Stimulated activated effector memory CD8-positive, alpha-beta T cell treated with anti-CD3 and anti-CD28 coated beads, Interleukin-12 subunit alpha, Interleukin-12 subunit beta, amount 100 ng/mL, for 72 hours (primary cell): ENCODE measurements around the gene GSDME.
A peak's percentile ranks its signal among the peaks of the same experiment; 100 is the strongest.
"Not testable (repeated sequence)": the region's sequence is repeated elsewhere in the genome, so short reads cannot be mapped to it uniquely, and the experiment has no call there.

Source experiments
- ATAC-seq: fragments of 150-1000 bp; cut with Tn5 transposase; 2 replicates; pipeline ENCODE4 v1.10.0; 2021
- DNase-seq, 2 donors: peaks; one replicate each; pipeline ENCODE4 v3.0.0; 2021 to 2022; ENCODE audit warnings: low spot score in 2 of 2
- H3K27ac Mint-ChIP-seq: one replicate; pipeline ENCODE4 v1.8.0; 2022; ENCODE audit warnings: mild to moderate bottlenecking, mixed read lengths
- H3K36me3 Mint-ChIP-seq: one replicate; pipeline ENCODE4 v1.8.0; 2022; ENCODE audit warnings: mild to moderate bottlenecking, mixed read lengths
- H3K4me1 Mint-ChIP-seq: one replicate; pipeline ENCODE4 v1.8.0; 2022; ENCODE audit warnings: mixed read lengths
- H3K4me3 Mint-ChIP-seq: one replicate; pipeline ENCODE4 v1.8.0; 2022; ENCODE audit warnings: mild to moderate bottlenecking, mixed read lengths
- H3K9me3 Mint-ChIP-seq: one replicate; pipeline ENCODE4 v1.8.0; 2022; ENCODE audit warnings: mixed read lengths

The GSDME gene

GRCh38 chr7:24737281-24737680 is 20.0 kb downstream of the GSDME start:
- no peaks in the 10 kb centered on the region for H3K4me1 Mint-ChIP-seq
- peaks cover 2% of the 10 kb centered on the region for H3K9me3 Mint-ChIP-seq
- ATAC-seq (no peak), DNase-seq (no peak)
- H3K27ac Mint-ChIP-seq: no peak overlapping the region
- no peaks in the 10 kb centered on the region for H3K36me3 Mint-ChIP-seq
- no peak overlapping the region for H3K4me3 Mint-ChIP-seq

DNA sequence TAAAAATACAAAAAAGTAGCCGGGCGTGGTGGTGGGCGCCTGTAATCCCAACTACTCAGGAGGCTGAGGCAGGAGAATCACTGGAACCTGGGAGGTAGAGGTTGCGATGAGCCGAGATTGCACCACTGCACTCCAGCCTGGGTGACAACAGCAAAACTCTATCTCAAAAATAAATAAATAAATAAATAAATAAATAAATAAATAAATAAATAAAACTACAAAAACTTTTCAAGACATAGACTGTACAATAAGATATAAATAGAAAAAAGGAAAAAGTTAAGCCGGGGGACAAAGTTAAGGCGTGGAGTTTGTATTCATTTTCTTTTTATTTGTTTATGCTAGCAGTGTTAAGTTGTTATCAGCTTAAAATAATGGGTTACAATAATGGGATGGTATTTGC is 21.7 kb downstream of the GSDME start:
- not testable (repeated sequence) for H3K36me3 Mint-ChIP-seq

DNA sequence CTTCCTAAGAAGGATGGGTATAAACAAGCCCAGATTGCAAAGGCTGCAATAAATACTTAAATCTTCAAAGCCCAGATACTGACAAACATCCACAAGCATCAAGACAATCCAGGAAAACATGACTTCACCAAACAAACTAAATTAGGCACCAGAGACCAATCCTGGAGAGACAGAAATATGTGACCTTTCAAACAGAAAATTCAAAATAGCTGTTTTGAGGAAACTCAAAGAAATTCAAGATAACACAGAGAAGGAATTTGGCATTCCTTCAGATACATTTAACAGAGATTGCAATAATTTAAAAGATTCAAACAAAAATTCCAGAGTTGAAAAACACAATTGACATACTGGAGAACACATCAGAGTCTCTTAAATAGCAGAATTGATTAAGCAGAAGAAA is 23.0 kb downstream of the GSDME start:
- Mint-ChIP-seq H3K27ac (no peak overlapping the region), H3K4me3 (no peak overlapping the region), H3K9me3 (peaks cover 2% of the 10 kb centered on the region), H3K4me1 (peaks cover 2% of the 10 kb centered on the region), H3K36me3 (no peaks in the 10 kb centered on the region)
- no peak for DNase-seq
- no peak for ATAC-seq

More for the DNA sequence above, 21.7 kb downstream of the GSDME start:
- not testable (repeated sequence) for H3K4me3 Mint-ChIP-seq, ATAC-seq, DNase-seq, H3K9me3 Mint-ChIP-seq, H3K27ac Mint-ChIP-seq, H3K4me1 Mint-ChIP-seq

DNA sequence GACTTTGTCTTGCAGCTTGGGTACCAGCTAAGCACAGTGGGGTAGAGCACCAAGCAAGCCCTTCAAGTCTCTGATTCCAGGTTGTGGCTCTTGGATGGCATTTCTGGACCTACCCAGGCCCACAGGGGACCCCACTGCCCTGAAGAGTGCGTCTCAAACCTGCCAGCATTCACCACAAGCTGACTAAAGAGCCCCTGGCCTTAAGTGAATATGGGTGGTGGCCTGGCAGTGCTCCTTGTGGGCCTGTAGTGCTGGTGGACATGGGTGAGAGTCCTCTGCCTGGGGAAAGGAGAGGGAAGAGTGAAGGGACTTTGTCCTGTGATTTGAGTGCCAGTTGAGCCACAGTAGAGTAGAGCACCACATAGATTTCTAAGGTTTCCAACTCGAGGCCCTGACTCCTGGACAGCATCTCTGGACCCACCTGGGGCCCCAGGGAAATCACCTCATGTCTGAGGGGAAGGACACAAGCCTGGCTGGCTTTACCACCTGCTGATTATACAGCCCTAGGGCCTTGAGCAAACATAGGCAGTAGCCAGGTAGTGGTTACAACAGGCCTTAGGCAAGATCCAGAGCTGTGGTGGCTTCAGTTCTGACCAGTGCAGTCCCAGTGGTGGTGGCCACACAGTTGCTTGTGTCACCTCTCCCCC is 23.7 kb downstream of the GSDME start:
- H3K4me3 Mint-ChIP-seq: no peak overlapping the region

DNA sequence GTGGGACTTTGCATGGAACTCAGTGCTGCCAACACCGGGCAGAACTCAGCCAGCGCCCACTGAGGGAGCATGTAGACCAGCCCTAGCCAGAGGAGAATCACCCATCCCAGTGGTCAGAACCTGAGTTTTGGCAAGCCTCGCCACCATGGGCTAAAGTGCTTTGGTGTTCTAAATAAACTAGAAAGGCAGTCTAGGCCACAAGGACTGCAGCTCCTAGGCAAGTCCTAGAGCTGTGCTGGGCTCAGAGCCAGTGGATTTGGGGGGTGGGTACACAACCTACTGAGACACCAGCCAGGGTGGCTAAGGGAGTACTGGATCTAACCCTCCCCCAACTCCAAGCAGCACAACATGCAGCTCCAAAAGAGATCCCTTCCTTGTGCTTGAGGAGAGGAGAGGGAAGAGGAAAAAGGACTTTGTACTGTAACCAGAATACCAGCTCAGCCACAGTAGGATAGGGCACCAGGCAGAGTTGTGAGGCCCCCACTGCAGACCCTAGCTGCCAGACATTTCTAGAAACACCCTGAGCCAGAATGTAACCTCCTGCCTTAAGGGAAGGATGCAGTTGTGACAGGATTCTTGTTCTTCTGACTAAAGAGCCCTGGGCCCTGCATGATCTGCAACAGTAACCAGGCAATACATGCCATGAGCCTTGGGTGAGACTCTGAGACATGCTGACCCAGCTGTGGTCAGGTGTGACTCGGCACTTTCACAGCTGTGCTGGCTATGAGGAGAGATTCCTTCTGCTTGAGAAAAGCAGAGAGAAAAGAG is 24.4 kb downstream of the GSDME start:
- no peaks in the 10 kb centered on the region for H3K36me3 Mint-ChIP-seq
- ATAC-seq (peak; percentile 74), DNase-seq (no peak)
- H3K4me3 Mint-ChIP-seq: no peak overlapping the region
- peaks cover 14% of the 10 kb centered on the region for H3K4me1 Mint-ChIP-seq
- no peaks in the 10 kb centered on the region for H3K9me3 Mint-ChIP-seq
- H3K27ac Mint-ChIP-seq: no peak overlapping the region

More for the DNA sequence above, 23.7 kb downstream of the GSDME start:
- DNase-seq (no peak), ATAC-seq (no peak)
- Mint-ChIP-seq H3K9me3 (no peaks in the 10 kb centered on the region), H3K27ac (no peak overlapping the region), H3K36me3 (no peaks in the 10 kb centered on the region), H3K4me1 (peaks cover 10% of the 10 kb centered on the region)

- Mint-ChIP-seq H3K4me1 (peaks cover 23% of the 10 kb centered on the region), H3K27ac (no peak overlapping the region), H3K9me3 (no peaks in the 10 kb centered on the region), H3K36me3 (no peaks in the 10 kb centered on the region), H3K4me3 (no peak overlapping the region)
- ATAC-seq (no peak), DNase-seq (no peak)
Observed at GRCh38 chr7:24731313-24731712, 26.0 kb downstream of the GSDME start.

DNA sequence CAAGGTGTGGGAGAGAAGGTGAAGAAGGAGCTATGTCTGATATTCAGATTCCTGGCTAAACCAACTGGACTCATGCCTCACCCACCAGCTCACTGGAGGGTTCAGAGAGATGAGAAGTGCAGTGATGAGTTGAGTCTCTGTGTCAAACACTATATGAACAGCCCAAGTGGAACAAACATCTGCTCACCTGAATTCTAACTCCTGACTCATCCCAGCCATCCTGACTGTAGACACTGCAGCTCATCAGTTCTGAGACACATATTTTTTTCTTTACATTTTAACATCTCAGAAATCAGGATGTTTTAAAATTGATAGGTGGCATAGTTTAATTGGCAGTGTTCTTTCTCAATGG is 27.3 kb downstream of the GSDME start:
- no peaks in the 10 kb centered on the region for H3K36me3 Mint-ChIP-seq
- ATAC-seq (no peak), DNase-seq (no peak)
- peaks cover 23% of the 10 kb centered on the region for H3K4me1 Mint-ChIP-seq
- H3K4me3 Mint-ChIP-seq: no peak overlapping the region
- no peaks in the 10 kb centered on the region for H3K9me3 Mint-ChIP-seq
- no peak overlapping the region for H3K27ac Mint-ChIP-seq

DNA sequence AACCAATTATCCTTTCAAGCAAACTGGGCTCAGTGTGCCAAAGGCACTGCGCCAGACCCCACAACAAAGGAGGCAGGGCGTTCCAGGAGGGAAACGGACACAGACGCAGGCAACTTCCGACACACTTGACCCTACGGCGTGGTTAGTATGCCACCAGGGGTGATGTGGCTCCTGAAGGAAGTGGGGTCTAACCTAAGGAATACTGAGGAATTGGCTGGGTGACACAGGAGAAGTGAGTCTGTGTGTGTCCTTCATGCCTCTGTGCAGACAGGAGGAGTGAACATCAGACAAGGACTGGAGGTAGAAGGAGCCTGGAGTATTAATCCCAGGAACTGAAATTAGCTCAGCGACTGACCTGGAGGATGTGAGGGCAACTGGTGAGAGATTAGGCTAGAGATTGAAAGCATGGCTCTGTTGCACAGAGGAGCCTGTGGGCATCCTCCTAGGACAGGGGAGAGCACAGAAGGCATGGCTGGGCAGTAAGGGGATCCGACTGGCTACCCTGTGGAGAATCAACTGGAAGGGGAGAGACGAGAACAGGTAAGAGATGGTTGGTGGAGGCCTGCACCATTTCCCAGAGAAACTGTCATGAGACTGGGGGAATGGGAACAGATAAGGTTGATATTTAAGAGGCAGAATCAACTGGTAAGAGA is 27.8 kb downstream of the GSDME start:
- H3K36me3 Mint-ChIP-seq: no peaks in the 10 kb centered on the region
- H3K4me3 Mint-ChIP-seq: no peak overlapping the region
- no peak for DNase-seq
- H3K4me1 Mint-ChIP-seq: peaks cover 23% of the 10 kb centered on the region
- H3K27ac Mint-ChIP-seq: no peak overlapping the region
- H3K9me3 Mint-ChIP-seq: no peaks in the 10 kb centered on the region
- ATAC-seq: no peak

GRCh38 chr7:24728503-24729364 is 28.5 kb downstream of the GSDME start:
- DNase-seq: no peak
- ATAC-seq: peak; percentile 54
- Mint-ChIP-seq H3K36me3 (no peaks in the 10 kb centered on the region), H3K27ac (no peak overlapping the region), H3K4me1 (peaks cover 23% of the 10 kb centered on the region), H3K9me3 (no peaks in the 10 kb centered on the region), H3K4me3 (no peak overlapping the region)

GRCh38 chr7:24728121-24728500 is 29.2 kb downstream of the GSDME start:
- no peak overlapping the region for H3K27ac Mint-ChIP-seq
- H3K4me3 Mint-ChIP-seq: no peak overlapping the region
- H3K36me3 Mint-ChIP-seq: no peaks in the 10 kb centered on the region
- H3K9me3 Mint-ChIP-seq: no peaks in the 10 kb centered on the region
- DNase-seq: no peak
- peaks cover 23% of the 10 kb centered on the region for H3K4me1 Mint-ChIP-seq
- no peak for ATAC-seq

- Mint-ChIP-seq H3K36me3 (no peaks in the 10 kb centered on the region), H3K4me1 (peaks cover 23% of the 10 kb centered on the region), H3K27ac (no peak overlapping the region), H3K4me3 (no peak overlapping the region), H3K9me3 (no peaks in the 10 kb centered on the region)
- ATAC-seq: no peak
- no peak for DNase-seq
Observed at GRCh38 chr7:24727154-24728120, 29.8 kb downstream of the GSDME start.

- peaks cover 23% of the 10 kb centered on the region for H3K4me1 Mint-ChIP-seq
Observed at GRCh38 chr7:24725554-24726241, 31.6 kb downstream of the GSDME start.

DNA sequence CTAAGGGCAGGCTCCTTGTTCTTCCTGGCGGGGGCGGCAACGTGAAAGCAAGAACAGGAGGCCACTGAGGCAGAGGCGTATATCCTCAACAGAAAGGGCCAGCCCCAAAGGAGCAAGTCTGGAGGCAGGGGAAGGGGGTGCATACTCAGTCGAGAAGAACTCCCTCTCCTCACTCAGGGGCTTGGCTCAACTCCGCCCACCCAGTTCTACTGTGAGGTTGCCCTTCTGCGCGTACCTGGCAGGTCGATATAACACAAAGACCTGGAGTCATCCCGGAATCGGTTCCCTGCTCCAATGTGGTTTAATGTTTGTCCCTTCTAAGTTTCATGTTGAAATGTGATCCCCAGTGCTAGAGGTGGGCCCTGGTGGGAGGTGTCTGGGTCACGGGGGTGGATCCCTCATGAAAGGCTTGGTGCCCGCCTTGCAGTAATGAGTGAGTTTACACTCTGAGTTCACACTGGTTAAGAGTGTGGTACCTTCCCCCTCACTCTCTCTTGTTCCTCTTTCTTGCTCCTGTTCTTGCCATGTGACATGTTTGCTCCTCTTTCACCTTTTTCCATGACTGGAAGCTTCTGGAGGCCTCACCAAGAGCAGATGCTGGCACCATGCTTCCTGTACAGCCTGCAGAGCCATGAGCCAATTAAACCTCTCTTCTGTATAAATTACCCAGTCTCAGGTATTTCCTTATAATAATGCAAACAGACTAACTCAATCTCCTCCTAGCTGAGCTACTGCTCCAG is 32.6 kb downstream of the GSDME start:
- Mint-ChIP-seq H3K27ac (no peak overlapping the region), H3K4me3 (no peak overlapping the region), H3K9me3 (no peaks in the 10 kb centered on the region), H3K36me3 (no peaks in the 10 kb centered on the region), H3K4me1 (peaks cover 23% of the 10 kb centered on the region)
- no peak for ATAC-seq
- no peak for DNase-seq

More at GRCh38 chr7:24725554-24726241, 31.6 kb downstream of the GSDME start:
- H3K36me3 Mint-ChIP-seq: no peaks in the 10 kb centered on the region
- ATAC-seq (no peak), DNase-seq (no peak)
- H3K4me3 Mint-ChIP-seq: no peak overlapping the region
- no peak overlapping the region for H3K27ac Mint-ChIP-seq
- H3K9me3 Mint-ChIP-seq: no peaks in the 10 kb centered on the region
